Activated CD4-positive, alpha-beta T cell treated with anti-CD3 and anti-CD28 coated beads, Interleukin-2, amount 50 U/mL, for 48 hours (primary cell): Measurements from ENCODE around the gene SCAND1.
"Not testable (repeated sequence)": the region's sequence is repeated elsewhere in the genome, so short reads cannot be mapped to it uniquely, and the experiment has no call there.

Experiments used
- DNase-seq, 2 experiments: peaks; one replicate each; pipeline ENCODE4 v3.0.0-alpha.2; 2020

The SCAND1 gene

GRCh38 chr20:35956616-35957015 is 2.3 kb upstream of the SCAND1 start:
- no peak for DNase-seq

- no peak for DNase-seq
Observed at GRCh38 chr20:35954907-35955251, 577 bp upstream of the SCAND1 start.

GRCh38 chr20:35953387-35954199 is 709 bp downstream of the SCAND1 start:
- peak; percentile 64 to 69 for DNase-seq

GRCh38 chr20:35952480-35953386 is 1.6 kb downstream of the SCAND1 start:
- DNase-seq = peak; percentile 7 to 11

DNA sequence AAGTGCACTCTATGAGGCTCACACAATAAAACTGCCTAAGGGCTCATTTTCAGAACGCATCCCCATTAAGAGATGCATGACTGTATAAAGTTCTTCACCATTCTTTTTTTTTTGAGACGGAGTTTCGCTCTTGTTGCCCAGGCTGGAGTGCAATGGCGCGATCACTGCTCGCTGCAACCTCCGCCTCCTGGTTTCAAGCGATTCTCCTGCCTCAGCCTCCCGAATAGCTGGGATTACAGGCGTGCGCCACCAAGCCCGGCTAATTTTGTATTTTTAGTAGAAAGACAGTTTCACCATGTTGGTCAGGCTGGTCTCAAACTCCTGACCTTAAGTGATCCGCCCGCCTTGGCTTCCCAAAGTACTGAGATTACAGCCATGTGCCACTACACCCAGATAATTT is 2.2 kb downstream of the SCAND1 start:
- not testable (repeated sequence) for DNase-seq

GRCh38 chr20:35950093-35950492 is 4.2 kb downstream of the SCAND1 start:
- no peak for DNase-seq

DNA sequence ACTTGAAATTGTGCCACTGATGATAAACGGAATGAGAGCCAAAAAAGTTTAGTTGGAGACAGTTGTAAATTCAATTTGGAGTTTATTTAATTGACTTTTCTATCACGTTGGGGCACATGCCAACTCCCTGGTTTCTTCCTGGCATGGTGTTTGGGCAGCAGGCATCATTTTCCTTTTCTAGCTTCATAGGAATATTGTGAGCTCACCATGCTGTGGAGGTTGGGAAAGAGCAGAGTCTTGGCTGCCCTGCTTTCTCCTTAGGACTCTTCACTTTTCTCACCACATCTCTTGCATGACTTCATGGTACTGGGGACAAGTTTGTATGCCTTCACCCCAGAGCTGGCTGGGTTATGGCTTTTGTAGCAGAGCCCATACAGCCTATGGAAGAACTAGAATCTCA is 6.4 kb downstream of the SCAND1 start:
- DNase-seq = no peak

GRCh38 chr20:35947489-35947888 is 6.8 kb downstream of the SCAND1 start:
- DNase-seq = peak in 1 of 2 experiments; percentile 19

GRCh38 chr20:35942243-35942642 is 12.1 kb downstream of the SCAND1 start:
- no peak for DNase-seq

DNA sequence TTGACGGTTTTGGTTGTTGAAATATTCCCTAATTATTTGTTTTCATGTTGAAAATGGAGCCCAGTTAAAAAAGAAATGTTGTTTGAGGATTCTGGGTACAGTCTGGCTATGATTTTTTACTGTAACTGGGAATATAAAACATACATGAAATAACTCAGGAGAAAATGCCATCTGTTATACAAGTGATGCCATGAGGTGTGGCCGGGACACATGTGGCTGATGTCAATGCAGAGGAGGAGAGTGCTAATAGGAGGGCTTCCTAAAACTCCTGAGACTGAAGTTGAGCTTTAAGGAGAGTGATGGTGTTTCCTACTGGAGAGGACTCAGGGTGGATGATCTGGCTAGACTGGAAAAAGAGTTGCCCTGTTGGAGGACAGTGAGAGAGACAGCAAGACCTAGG is 12.7 kb downstream of the SCAND1 start:
- no peak for DNase-seq

DNA sequence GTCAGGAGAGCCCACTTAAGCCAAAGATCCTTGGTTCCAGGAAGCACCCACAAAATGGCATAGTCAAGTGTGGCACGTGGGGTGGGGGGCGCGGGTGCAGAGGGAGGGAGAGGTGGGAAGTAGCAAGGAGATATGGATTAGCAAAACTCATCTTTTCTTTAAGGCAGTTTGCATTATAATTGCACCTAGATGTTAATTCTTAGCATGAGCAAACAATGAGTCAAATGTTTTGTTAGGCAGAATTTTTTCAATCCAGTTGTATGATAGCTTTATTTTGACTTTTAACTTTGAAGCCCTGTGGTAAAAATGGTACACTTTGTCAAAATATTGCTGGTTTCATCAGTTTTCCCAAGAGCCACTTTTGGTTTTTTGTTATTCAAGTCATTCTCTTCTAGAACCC is 15.0 kb downstream of the SCAND1 start:
- no peak for DNase-seq

- DNase-seq = no peak
Observed at GRCh38 chr20:35934050-35934449, 20.3 kb downstream of the SCAND1 start.

GRCh38 chr20:35929301-35929700 is 25.0 kb downstream of the SCAND1 start:
- DNase-seq = no peak

DNA sequence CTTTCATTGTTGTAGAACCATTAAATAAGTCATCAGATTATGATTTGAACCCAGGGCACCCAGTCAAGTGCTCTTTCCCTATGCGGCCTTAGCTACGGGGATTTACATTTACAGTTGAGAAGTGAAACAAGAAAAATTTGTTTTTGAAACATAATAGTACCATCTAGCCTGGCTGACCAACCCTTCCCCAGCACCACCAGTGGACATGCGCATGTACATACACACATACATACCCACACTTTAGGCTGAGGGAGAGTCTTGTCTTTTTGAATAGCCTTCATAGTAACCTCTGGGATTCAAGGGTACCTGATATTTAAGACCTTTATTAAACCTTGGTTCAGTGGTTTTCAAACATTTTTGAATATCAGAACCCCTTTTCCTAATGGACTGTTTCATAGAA is 33.8 kb downstream of the SCAND1 start:
- DNase-seq = no peak

DNA sequence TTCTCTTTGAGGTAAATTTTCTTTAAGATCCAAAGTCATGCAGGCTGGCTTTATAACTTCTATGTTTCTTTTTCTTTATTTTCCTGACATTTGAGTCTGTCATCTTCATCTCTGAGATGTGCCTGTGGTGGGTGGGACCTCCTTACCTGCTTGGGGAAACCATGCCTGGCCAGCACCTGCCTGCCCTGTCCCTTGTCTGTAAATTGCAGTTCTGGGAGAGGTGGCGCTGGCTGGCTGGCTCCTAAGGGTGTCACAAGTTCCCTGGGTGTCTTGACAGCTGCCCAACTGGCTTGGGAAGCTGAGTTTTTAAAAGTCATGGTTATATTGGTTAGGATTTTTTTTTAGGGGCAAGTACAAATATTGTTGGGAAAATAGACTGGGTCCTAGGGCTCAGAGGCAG is 36.3 kb downstream of the SCAND1 start:
- DNase-seq = no peak

- no peak for DNase-seq
Observed at GRCh38 chr20:35917077-35917476, 37.2 kb downstream of the SCAND1 start.

- no peak for DNase-seq
Observed at GRCh38 chr20:35912881-35913280, 41.4 kb downstream of the SCAND1 start.

DNA sequence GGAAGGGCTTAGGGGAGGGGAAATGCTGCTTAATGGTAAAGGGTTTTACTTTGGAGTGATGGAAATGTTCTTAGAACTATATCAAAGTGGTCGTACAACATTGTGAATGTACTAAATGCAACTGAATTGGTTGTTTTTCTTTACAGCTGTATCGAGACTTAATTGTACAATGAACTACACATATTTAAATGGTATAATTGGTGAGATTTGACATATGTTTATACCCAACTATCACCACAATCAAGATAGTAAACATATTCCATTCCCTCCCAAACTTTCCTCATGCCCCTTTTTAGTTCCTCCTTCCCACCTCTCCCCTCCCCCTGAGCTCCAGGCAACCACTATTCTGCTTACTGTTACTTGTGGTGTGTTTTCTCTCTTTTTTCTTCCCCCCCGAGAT is 44.0 kb downstream of the SCAND1 start:
- no peak for DNase-seq

- no peak for DNase-seq
Observed at GRCh38 chr20:35909796-35910195, 44.5 kb downstream of the SCAND1 start.

DNA sequence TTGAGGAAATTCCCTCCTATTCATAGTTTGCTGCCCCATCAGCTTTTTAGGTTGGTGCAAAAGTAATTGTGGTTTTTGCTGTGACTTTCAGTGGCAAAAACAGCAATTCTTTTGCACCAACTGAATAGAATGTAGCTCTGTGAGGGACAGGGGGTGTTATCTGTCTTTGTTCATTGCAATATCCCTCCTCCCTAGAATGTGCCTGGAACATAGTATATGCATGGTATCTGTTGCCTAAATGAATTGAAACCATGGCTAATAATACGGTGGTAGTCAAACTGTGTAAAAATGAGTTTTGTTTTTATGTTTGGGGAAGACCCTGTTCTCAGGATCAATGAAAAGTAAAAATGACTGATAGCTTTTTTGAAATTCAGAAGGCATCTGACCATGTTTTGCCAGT is 45.1 kb downstream of the SCAND1 start:
- DNase-seq = no peak

GRCh38 chr20:35908007-35908406 is 46.3 kb downstream of the SCAND1 start:
- no peak for DNase-seq

DNA sequence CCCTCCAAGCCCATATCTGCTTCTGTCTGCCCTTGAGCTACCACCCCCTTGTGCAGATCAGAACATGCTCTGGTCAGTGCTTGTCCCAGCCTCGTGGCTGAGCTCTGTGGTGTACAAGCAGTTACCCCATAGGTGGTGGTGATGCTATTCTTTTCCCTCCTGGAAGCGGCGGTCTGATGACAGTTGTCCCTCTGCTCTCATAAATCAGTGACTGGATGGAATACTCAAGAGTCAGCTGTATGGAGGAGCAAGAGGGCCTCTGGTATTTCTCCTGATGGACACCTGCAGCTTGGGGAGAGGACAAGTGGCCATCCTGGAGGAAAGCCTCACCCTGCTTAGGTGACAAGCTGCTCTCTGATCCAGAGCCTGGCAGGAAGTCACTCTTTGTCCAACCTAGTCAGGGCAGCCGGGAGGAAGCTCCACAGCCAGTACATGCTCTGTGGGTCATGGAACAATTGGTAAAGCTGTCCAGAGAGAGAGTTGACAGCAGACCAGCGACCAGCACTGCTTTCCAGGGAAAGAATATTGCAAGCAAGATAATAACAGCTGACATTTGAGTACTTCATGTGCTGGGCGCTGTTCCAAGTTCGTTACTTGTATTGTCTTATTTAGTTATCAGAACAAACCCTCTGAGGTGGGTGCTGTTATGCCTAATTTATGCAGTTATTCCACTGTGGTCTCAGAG is 47.1 kb downstream of the SCAND1 start:
- no peak for DNase-seq

DNA sequence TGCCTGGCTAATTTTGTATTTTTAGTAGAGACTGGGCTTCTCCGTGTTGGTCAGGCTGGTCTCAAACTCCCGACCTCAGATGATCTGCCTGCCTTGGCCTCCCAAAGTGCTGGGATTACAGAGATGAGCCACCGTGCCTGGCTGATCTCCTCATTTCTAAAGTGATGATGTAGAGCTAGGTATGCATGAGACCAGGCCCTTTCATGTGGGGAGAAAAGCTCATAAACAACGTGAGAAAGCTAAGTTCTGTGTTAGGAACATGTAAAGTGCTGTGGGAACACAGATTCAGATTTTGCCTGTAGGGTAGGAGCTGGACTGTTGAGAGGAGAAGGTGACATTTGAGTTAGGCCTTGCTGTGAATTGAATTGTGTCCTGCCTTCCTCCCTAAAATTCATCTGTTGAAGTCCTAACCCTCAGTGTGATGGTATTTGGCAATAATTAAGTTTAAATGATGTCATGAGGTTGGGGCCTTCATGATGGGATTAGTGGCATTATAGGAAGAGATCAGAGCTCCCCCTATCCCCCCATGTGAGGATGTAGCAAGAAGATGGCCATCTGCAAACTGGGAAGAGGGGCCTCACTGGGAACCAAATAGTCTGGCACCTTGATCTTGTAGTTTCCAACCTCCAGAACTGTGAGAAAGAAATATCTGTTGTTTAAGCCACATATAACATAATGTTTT is 49.2 kb downstream of the SCAND1 start:
- DNase-seq = no peak
